GM19238 (cell line): ENCODE data around the gene COL1A1.

Experiments used
- DNase-seq: peaks from one replicate; pipeline ENCODE4 v3.0.0; 2011; ENCODE audit warnings: low spot score; ENCODE audit not compliant: insufficient read length

Gene COL1A1

GRCh38 chr17:50213026-50214022 lies 11.9 kb upstream of the COL1A1 start:
- DNase-seq = peak; percentile 48

- DNase-seq = no peak
Measured at GRCh38 chr17:50212121-50212843, 10.9 kb upstream of the COL1A1 start.

GRCh38 chr17:50211249-50212120 lies 10.1 kb upstream of the COL1A1 start:
- no peak for DNase-seq

- no peak for DNase-seq
Measured at GRCh38 chr17:50210240-50211225, 9.1 kb upstream of the COL1A1 start.

GRCh38 chr17:50209472-50210239 lies 8.2 kb upstream of the COL1A1 start:
- no peak for DNase-seq

- DNase-seq = no peak
Measured at GRCh38 chr17:50209133-50209471, 7.7 kb upstream of the COL1A1 start.

GRCh38 chr17:50208611-50209061 lies 7.2 kb upstream of the COL1A1 start:
- DNase-seq = no peak

- no peak for DNase-seq
Measured at GRCh38 chr17:50207792-50208567, 6.5 kb upstream of the COL1A1 start.

GRCh38 chr17:50207315-50207714 lies 5.9 kb upstream of the COL1A1 start:
- DNase-seq = no peak

GRCh38 chr17:50206604-50207293 lies 5.3 kb upstream of the COL1A1 start:
- DNase-seq = no peak

GRCh38 chr17:50205963-50206505 lies 4.6 kb upstream of the COL1A1 start:
- DNase-seq = no peak

- no peak for DNase-seq
Measured at GRCh38 chr17:50205111-50205962, 3.9 kb upstream of the COL1A1 start.

GRCh38 chr17:50204431-50204830 lies 3.0 kb upstream of the COL1A1 start:
- DNase-seq = no peak

- DNase-seq = no peak
Measured at GRCh38 chr17:50203604-50204345, 2.3 kb upstream of the COL1A1 start.

GRCh38 chr17:50203086-50203485 lies 1.7 kb upstream of the COL1A1 start:
- no peak for DNase-seq
